Measurements from ENCODE around the gene NEK6.

NEK6 gene

DNA sequence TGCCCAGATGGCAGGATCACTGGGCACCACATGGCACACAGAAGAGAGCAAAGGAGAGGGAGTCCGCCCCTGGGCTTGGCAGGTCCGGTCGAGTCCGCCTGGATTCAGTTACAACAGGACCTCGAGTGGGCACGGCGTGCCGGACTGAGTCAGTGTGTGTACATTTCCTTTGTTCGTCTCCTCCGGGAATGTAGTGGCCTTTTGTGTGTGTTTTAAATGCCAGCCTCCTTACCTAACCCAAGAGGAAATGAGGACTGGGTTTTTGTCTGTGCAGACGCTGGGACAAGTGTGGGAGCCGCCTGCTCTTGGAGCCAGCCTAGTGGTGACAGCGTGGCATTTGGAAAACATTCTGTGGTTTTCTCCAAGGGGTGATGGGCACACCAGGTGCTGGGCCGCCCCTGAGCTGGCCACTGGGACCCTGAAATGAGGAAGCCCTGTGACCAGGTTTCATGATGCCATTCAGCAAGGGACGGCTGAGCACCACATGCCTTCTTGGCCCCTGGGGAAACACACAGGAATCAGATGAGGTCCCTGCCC lies 9.6 kb downstream of the NEK6 start:
- no peaks in the 10 kb centered on the region for H3K9me3 ChIP-seq (ENCODE audit: control insufficient read depth, insufficient read depth, low read length)
- H3K79me2 ChIP-seq (ENCODE audit: control insufficient read depth, low read length), result peaks cover 59% of the 10 kb centered on the region
- H3K27ac ChIP-seq (ENCODE audit: low read depth, low read length), result no peak overlapping the region
- H3K4me2 ChIP-seq (ENCODE audit: low read length), result peak overlapping the region; percentile 82; the same call in 1 of the 2 replicates
- H3K36me3 ChIP-seq (ENCODE audit: control insufficient read depth, low read length), result no peaks in the 10 kb centered on the region; the same call in 1 of the 2 replicates
- H3K27me3 ChIP-seq (ENCODE audit: control insufficient read depth, low read length), result peaks cover 19% of the 10 kb centered on the region
- TF ChIP-seq, protein P1, sequence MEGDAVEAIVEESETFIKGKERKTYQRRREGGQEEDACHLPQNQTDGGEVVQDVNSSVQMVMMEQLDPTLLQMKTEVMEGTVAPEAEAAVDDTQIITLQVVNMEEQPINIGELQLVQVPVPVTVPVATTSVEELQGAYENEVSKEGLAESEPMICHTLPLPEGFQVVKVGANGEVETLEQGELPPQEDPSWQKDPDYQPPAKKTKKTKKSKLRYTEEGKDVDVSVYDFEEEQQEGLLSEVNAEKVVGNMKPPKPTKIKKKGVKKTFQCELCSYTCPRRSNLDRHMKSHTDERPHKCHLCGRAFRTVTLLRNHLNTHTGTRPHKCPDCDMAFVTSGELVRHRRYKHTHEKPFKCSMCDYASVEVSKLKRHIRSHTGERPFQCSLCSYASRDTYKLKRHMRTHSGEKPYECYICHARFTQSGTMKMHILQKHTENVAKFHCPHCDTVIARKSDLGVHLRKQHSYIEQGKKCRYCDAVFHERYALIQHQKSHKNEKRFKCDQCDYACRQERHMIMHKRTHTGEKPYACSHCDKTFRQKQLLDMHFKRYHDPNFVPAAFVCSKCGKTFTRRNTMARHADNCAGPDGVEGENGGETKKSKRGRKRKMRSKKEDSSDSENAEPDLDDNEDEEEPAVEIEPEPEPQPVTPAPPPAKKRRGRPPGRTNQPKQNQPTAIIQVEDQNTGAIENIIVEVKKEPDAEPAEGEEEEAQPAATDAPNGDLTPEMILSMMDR (IDR thresholded peaks at IDR 0.05; ENCODE audit: low read depth, low read length, poor library complexity, severe bottlenecking), result no peak
- TF ChIP-seq EZH2phosphoT487 (IDR thresholded peaks at IDR 0.05; ENCODE audit: borderline replicate concordance, low read length), result no peak
- no peaks in the 10 kb centered on the region for H3F3A ChIP-seq (ENCODE audit: control insufficient read depth, insufficient read depth)
- peaks cover 5% of the 10 kb centered on the region; the same call in 1 of the 2 replicates for H4K20me1 ChIP-seq (ENCODE audit: control insufficient read depth, insufficient read depth, low read depth, low read length)
- no peak overlapping the region for H3K4me3 ChIP-seq (ENCODE audit: low read length)
- peaks cover 75% of the 10 kb centered on the region for H3K4me1 ChIP-seq (ENCODE audit: control insufficient read depth, low read length)
- no peaks in the 10 kb centered on the region for H3K9me2 ChIP-seq (replicated peaks; ENCODE audit: control insufficient read depth, low read length)

DNA sequence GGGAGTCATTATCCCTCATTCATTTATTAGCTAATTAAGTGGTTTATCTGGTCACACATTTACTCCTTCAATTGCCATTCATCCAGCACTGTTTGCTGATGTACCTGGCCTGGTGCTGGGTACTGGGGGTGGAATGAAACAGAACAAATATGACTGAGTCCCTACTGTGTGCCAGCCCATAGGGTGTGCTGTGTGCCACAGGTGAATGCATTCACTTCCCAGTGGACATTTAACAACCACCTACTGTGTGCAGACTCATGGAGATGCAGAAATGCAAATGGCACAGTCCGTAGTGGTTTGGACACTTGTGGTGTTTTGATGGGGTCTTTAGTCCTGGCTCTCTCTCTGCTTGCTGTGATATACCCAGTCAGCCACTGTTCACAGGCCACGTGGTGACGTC lies 10.5 kb downstream of the NEK6 start:
- TF ChIP-seq, protein P1 (IDR thresholded peaks at IDR 0.05; ENCODE audit: low read depth, low read length, poor library complexity, severe bottlenecking), result no peak
- no peak for TF ChIP-seq EZH2phosphoT487 (IDR thresholded peaks at IDR 0.05; ENCODE audit: borderline replicate concordance, low read length)
- no peaks in the 10 kb centered on the region for H3F3A ChIP-seq (ENCODE audit: control insufficient read depth, insufficient read depth)
- H4K20me1 ChIP-seq (ENCODE audit: control insufficient read depth, insufficient read depth, low read depth, low read length), result peaks cover 5% of the 10 kb centered on the region; the same call in 1 of the 2 replicates
- no peak overlapping the region for H3K4me2 ChIP-seq (ENCODE audit: low read length)
- H3K27ac ChIP-seq (ENCODE audit: low read depth, low read length), result no peak overlapping the region
- H3K27me3 ChIP-seq (ENCODE audit: control insufficient read depth, low read length), result peaks cover 10% of the 10 kb centered on the region
- H3K36me3 ChIP-seq (ENCODE audit: control insufficient read depth, low read length), result no peaks in the 10 kb centered on the region; the same call in 1 of the 2 replicates
- H3K9me2 ChIP-seq (replicated peaks; ENCODE audit: control insufficient read depth, low read length), result no peaks in the 10 kb centered on the region
- peaks cover 66% of the 10 kb centered on the region for H3K4me1 ChIP-seq (ENCODE audit: control insufficient read depth, low read length)
- no peak overlapping the region for H3K4me3 ChIP-seq (ENCODE audit: low read length)
- H3K9me3 ChIP-seq (ENCODE audit: control insufficient read depth, insufficient read depth, low read length), result no peaks in the 10 kb centered on the region
- H3K79me2 ChIP-seq (ENCODE audit: control insufficient read depth, low read length), result peaks cover 50% of the 10 kb centered on the region

DNA sequence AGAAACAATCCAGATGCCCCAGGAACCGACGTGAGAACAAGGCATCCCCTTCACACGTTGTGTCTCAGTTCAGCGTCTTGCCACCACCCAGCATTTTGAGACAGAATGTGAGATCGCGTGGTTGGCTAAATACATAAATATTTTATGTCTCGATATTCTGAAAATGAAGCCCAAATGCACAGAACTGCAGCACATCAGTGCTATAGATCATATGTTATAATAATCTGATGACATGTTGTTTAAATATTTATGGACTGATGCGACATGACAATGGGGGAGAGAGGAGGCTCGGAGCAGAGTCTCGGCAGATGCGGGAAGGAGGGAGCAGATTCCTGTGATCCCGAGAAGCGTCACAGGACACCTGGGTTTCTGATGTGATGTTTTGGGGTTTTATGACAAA lies 10.9 kb downstream of the NEK6 start:
- Histone ChIP-seq H3K4me3 (ENCODE audit: low read length) (no peak overlapping the region), H3K9me3 (ENCODE audit: control insufficient read depth, insufficient read depth, low read length) (no peaks in the 10 kb centered on the region), H4K20me1 (ENCODE audit: control insufficient read depth, insufficient read depth, low read depth, low read length) (peaks cover 5% of the 10 kb centered on the region; the same call in 1 of the 2 replicates), H3F3A (ENCODE audit: control insufficient read depth, insufficient read depth) (no peaks in the 10 kb centered on the region), H3K79me2 (ENCODE audit: control insufficient read depth, low read length) (peaks cover 46% of the 10 kb centered on the region), H3K4me1 (ENCODE audit: control insufficient read depth, low read length) (peaks cover 62% of the 10 kb centered on the region), H3K9me2 (replicated peaks; ENCODE audit: control insufficient read depth, low read length) (no peaks in the 10 kb centered on the region), H3K4me2 (ENCODE audit: low read length) (no peak overlapping the region), H3K27ac (ENCODE audit: low read depth, low read length) (no peak overlapping the region), H3K36me3 (ENCODE audit: control insufficient read depth, low read length) (no peaks in the 10 kb centered on the region), H3K27me3 (ENCODE audit: control insufficient read depth, low read length) (peaks cover 6% of the 10 kb centered on the region)
- TF ChIP-seq, protein P1 (IDR thresholded peaks at IDR 0.05; ENCODE audit: low read depth, low read length, poor library complexity, severe bottlenecking), result no peak
- TF ChIP-seq EZH2phosphoT487 (IDR thresholded peaks at IDR 0.05; ENCODE audit: borderline replicate concordance, low read length), result no peak
